HepG2 (cell line): ENCODE data around the gene SKP2. TPM values are rescaled to one million over a fixed set of nuclear protein-coding genes. Genes with fewer than 3 reads are reported as not detected.

Experiments used
- BCL3 ChIP-seq: sonication (generic); formaldehyde crosslinking; IDR thresholded peaks from 2 replicates; pipeline ENCODE4 v1.5.1; 2020; ENCODE audit warnings: mild to moderate bottlenecking, missing genetic modification reagents, moderate library complexity
- FOXM1 ChIP-seq: sonication (generic); formaldehyde crosslinking; IDR thresholded peaks from 2 replicates; pipeline ENCODE4 v1.5.0; 2020; ENCODE audit warnings: missing genetic modification reagents
- GTF2F1 ChIP-seq: fragments of 150-350 bp; IDR thresholded peaks from 2 replicates; pipeline ENCODE4 v1.6.1; 2014; ENCODE audit warnings: low read length
- HDAC1 ChIP-seq: sonication (generic); formaldehyde crosslinking; IDR thresholded peaks from 2 replicates; pipeline ENCODE4 v1.5.1; 2020; ENCODE audit warnings: mild to moderate bottlenecking, missing genetic modification reagents
- HNRNPH1 ChIP-seq: fragments of 200-400 bp; formaldehyde crosslinking; optimal IDR thresholded peaks from 2 replicates; pipeline ENCODE3; 2017; ENCODE audit warnings: mild to moderate bottlenecking, low read depth, low read length
- HNRNPK ChIP-seq: fragments of 200-400 bp; formaldehyde crosslinking; IDR thresholded peaks from 2 replicates; pipeline ENCODE4 v1.6.1; 2018; ENCODE audit warnings: low read length, low read depth, moderate library complexity, mild to moderate bottlenecking; ENCODE audit not compliant: poor library complexity, severe bottlenecking
- KDM1A ChIP-seq: IDR thresholded peaks from 2 replicates; pipeline ENCODE4 v1.6.1; 2016; ENCODE audit warnings: missing compliant biosample characterization
- NCOA5 ChIP-seq: sonication (generic); formaldehyde crosslinking; IDR thresholded peaks from 2 replicates; pipeline ENCODE4 v1.4.0; 2020; ENCODE audit warnings: missing genetic modification reagents
- NFKBIZ ChIP-seq: IDR thresholded peaks from 2 replicates; pipeline ENCODE4 v1.6.1; 2018; ENCODE audit warnings: missing genetic modification reagents, missing compliant biosample characterization
- NR2F1 ChIP-seq, 2 experiments: fragments of 450-650 bp in 1 of 2; formaldehyde crosslinking in 1 of 2; IDR thresholded peaks; 2 replicates each; pipeline versions ENCODE4 v1.5.0 to v1.6.1; 2016 to 2020; ENCODE audit warnings: mild to moderate bottlenecking in 1 of 2, missing compliant biosample characterization in 1 of 2, missing genetic modification reagents in 1 of 2, moderate library complexity in 1 of 2
- PAXIP1 ChIP-seq: sonication (generic); formaldehyde crosslinking; conservative IDR thresholded peaks from 2 replicates; pipeline ENCODE4 v1.4.0; 2020; ENCODE audit warnings: mild to moderate bottlenecking, missing genetic modification reagents, moderate library complexity
- PHF8 ChIP-seq: sonication (generic); formaldehyde crosslinking; IDR thresholded peaks from 2 replicates; pipeline ENCODE4 v1.5.0; 2020; ENCODE audit warnings: missing genetic modification reagents
- RAD21 ChIP-seq: fragments of 450-650 bp; formaldehyde crosslinking; IDR thresholded peaks from 2 replicates; pipeline ENCODE4 v1.5.0; 2020; ENCODE audit warnings: mild to moderate bottlenecking
- SRSF1 ChIP-seq: fragments of 200-400 bp; formaldehyde crosslinking; optimal IDR thresholded peaks from 2 replicates; pipeline ENCODE3; 2017; ENCODE audit warnings: mild to moderate bottlenecking, low read depth, low read length, moderate library complexity
- TCF12 ChIP-seq, 2 experiments: fragments of 450-650 bp in 1 of 2; sonication (generic) in 1 of 2; formaldehyde crosslinking in 1 of 2; IDR thresholded peaks; 2 replicates each; pipeline versions ENCODE4 v1.6.1 to v1.8.0; 2017 to 2022; ENCODE audit warnings: antibody characterized with exemption in 1 of 2, mild to moderate bottlenecking in 1 of 2, missing genetic modification reagents in 1 of 2, moderate library complexity in 1 of 2
- UBTF ChIP-seq: sonication (generic); formaldehyde crosslinking; IDR thresholded peaks from 2 replicates; pipeline ENCODE4 v1.4.0; 2020; ENCODE audit warnings: mild to moderate bottlenecking, missing genetic modification reagents
- ZKSCAN5 ChIP-seq: sonication (generic); formaldehyde crosslinking; IDR thresholded peaks from 2 replicates; pipeline ENCODE4 v1.5.1; 2020; ENCODE audit warnings: mild to moderate bottlenecking, missing genetic modification reagents
- ZNF275 ChIP-seq: sonication (generic); formaldehyde crosslinking; IDR thresholded peaks from 2 replicates; pipeline ENCODE4 v1.8.0; 2022; ENCODE audit warnings: missing genetic modification reagents, mild to moderate bottlenecking, inconsistent platforms, borderline replicate concordance
- ZNF841 ChIP-seq: sonication (generic); formaldehyde crosslinking; IDR thresholded peaks from 2 replicates; pipeline ENCODE4 v1.8.1; 2023; ENCODE audit warnings: missing genetic modification reagents, borderline replicate concordance
- polyA plus RNA-seq, 8 experiments: library from polyadenylated mRNA; depleted of rRNA in 3 of 8; stranded (reverse) in 7 of 8; unstranded in 1 of 8; fragments of >200 nt; fragmentation: Illumina TruSeq in 4 of 8; extraction: Trizol in 4 of 8; gene quantifications; 2 replicates each; pipeline versions ENCODE4 v1.2.1 to v1.2.3, GENCODE V29; 2011 to 2016; ENCODE audit warnings: low read depth in 4 of 8, missing spikeins in 1 of 8, mixed read lengths in 1 of 8; ENCODE audit not compliant: insufficient read depth in 1 of 8
- total RNA-seq, 5 experiments: library from RNA; depleted of rRNA; stranded (reverse); fragments of >200 nt; fragmentation: Illumina TruSeq; extraction: Trizol; gene quantifications; 2 replicates each; pipeline ENCODE4 v1.2.3, GENCODE V29; 2016; ENCODE audit warnings: low read depth in 1 of 5

Gene SKP2
- total and polyA plus RNA-seq, 2 of the 13 experiments (the other 11 are each of a cell fraction or from before 2014, with no cell fraction given) = 29.6 to 84.1 TPM

GRCh38 chr5:36138900-36139683, 12.8 kb upstream of the SKP2 start (continued):
- TF ChIP-seq ZNF275 (CRISPR knock-in tag) (no peak), SRSF1 (peak; percentile 86), TCF12 (IDR thresholded peaks at IDR 0.05) (no peak), TCF12 (CRISPR knock-in tag; IDR thresholded peaks at IDR 0.05) (no peak), PHF8 (CRISPR knock-in tag) (peak; percentile 46; the same call in 1 of the 2 replicates), HNRNPH1 (no peak), KDM1A (0 out of 2 replicates have a peak, but pooled peaks have one; percentile 54), BCL3 (CRISPR knock-in tag) (peak; percentile 64; the same call in 1 of the 2 replicates), ZNF841 (no peak), ZKSCAN5 (CRISPR knock-in tag) (no peak), NCOA5 (CRISPR knock-in tag) (no peak), UBTF (CRISPR knock-in tag) (peak; percentile 53), HNRNPK (no peak), NR2F1 (CRISPR knock-in tag; IDR thresholded peaks at IDR 0.05) (no peak), PAXIP1 (peak; percentile 91), GTF2F1 (no peak), FOXM1 (CRISPR knock-in tag) (no peak), NFKBIZ (no peak), RAD21 (CRISPR knock-in tag) (no peak), HDAC1 (CRISPR knock-in tag) (peak; percentile 83)
